ENCODE results near the gene ANKRD35.
"Not testable (repeated sequence)": the region's sequence is repeated elsewhere in the genome, so short reads cannot be mapped to it uniquely, and the experiment has no call there.

ANKRD35 gene

DNA sequence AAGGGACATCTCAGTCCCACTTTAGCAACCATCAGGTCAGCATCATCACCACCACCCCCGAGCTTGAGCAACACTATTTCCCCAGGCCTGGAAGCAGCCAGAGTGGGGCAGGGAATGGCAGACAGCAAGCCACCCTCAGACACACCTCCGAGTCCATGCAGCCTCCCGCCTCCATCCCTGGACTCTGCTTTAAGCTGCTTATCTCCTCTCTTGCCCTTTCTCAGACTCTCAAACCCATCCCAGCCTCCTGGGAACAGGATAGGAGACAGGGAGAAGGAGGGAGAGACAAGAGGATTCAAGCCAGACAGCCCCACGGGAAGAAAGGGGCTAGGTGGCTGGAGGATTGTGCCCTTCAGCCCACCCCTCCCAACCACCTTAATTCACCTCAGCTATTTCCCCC is 28.5 kb downstream of the ANKRD35 start:
- no peak for DNase-seq (ENCODE audit: low spot score)

DNA sequence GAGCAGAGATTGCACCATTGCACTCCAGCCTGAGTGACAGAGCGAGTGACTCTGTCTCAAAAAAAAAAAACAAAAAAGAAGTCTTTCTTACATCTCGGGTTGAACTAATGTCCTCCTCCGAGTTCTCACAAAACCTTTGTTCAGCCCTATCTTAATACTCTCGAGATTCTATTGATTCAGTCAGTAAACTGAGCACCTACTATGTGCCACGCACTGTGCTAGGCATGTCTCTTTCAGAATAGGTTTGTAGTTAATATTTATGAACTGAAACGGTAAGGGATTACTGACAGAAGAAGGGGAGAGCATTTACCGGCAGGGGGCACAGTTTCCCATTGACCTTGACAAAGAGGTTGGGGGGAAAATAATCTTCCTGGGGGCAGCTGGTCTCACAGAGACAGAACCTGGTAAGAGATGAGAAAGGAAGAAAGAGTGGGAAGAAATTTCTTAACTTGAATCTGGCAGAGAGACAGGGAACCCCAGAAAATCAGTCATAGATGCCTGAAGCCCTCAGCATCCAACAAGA is 30.2 kb downstream of the ANKRD35 start:
- no peak for DNase-seq (ENCODE audit: low spot score)

GRCh38 chr1:145849356-145850160 is 36.1 kb downstream of the ANKRD35 start:
- DNase-seq (ENCODE audit: low spot score), result no peak

GRCh38 chr1:145847827-145848226 is 37.8 kb downstream of the ANKRD35 start:
- DNase-seq (ENCODE audit: low spot score), result no peak

GRCh38 chr1:145846201-145846612 is 39.5 kb downstream of the ANKRD35 start:
- DNase-seq (ENCODE audit: low spot score), result peak; percentile 60

DNA sequence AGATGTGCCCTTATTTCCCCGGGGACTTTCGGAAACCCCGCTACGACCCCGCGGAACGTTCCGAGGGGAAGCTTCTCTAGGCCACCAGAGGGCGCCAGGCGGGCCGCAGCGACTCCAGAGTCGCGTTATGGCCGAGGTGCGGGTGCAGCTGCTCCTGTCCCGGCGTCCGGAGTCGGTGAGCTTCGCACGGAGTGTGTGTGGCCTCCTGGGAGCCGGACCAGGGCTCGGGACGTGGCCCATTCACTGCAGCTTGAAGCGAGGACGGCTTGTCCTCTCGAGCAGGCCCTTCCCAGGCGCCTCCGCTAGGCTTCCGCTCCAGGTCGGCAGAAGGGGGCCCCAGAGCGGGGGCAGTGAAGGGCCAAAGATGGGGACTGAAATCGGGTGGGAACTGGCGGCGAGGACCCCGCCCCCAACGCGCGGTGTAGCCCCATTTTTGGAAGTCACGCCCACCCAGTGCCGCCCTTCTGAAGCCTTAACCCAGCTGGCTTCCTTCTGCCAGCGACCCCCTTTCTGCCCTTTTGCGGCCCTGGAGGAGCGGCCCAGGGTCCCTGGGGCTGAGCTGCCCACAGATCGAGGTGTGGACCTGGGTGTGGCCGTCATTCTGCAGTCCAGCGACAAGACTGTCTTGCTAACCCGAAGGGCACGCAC is 40.0 kb downstream of the ANKRD35 start, which contains the start of gene NUDT17:
NUDT17 (plus strand) TSS at position 117 of the 648 bp plus-strand sequence; CDS start at position 128, 11 bp downstream.
- DNase-seq (ENCODE audit: low spot score), result peak; percentile 84

DNA sequence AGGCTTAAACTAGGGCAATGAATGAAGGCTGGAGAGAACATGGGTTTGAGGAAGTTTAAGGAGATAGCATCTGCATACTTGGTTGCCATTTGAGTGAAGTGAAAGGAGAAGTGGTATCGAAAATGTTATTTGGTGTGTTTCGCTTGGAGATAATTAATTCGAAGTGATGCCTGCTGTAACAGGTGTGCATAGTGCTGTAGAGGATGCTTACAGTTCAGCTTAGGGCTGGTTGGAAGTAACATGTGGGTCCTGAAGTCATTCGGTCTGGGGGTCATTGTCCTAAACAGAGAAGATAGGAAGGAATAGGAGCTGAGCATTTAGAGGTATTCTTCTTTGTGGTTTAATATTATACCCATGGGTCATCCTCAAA is 40.5 kb downstream of the ANKRD35 start:
- no peak for DNase-seq (ENCODE audit: low spot score)

DNA sequence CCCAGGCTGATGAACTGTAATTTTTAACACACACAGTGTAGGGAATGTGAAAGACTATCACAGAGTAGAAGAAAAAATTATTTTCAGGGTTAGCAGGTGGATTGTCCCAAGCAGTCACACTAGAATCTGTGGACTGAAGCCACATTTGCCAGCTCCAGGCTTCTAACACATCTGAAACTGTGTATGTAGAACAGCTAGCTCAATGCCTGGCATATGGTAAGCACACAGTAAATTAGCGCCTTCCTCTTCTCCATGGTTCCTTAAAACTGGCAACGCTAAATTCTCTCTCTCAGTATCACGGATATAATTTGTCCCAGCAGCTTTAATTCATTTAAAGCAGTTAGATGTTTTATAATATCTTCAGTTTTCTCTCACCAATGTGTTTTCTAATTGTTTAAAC is 42.6 kb downstream of the ANKRD35 start:
- no peak for DNase-seq (ENCODE audit: low spot score)

DNA sequence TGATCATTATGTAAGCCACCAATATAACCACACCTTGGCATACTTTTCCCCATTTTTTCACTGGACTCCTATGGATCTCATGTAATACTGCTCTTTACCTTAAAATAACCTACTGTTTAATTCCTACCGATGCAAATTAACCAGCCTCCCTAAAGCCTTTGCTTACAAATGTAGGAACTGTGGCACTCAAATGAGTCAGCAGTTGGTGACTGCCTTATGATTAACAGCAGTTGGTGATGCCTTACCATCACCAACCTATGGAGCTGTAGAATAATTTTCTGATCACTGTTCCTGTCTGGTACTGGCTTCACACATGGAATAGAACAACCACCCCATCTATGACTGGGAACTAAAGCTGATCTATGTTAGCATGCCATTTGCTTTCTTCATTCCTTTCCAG is 48.0 kb downstream of the ANKRD35 start:
- DNase-seq (ENCODE audit: low spot score), result no peak

- DNase-seq (ENCODE audit: low spot score), result not testable (repeated sequence)
These were observed 54.9 kb downstream of the ANKRD35 start for GRCh38 chr1:145830810-145831209.

GRCh38 chr1:145828367-145829026 is 57.2 kb downstream of the ANKRD35 start:
- no peak for DNase-seq (ENCODE audit: low spot score)

DNA sequence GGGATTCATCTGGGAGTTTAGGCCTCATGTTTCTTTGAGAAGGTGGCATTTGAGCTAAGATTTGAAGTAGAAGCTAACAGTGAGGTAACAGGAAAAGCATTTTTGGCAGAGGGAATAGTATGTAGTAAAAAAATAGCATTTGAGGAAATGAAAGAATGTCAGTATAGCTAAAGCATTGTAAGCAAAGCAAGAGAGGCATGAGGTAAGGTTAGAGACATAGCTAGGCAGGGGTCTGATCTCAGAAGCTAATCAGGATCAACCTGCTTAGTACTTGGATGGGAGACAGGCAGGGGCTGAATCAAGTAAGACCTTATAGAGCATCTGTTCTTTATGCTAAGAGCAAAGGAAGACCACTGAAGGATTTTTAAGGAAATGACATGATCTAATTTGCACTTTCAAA is 57.7 kb downstream of the ANKRD35 start:
- DNase-seq (ENCODE audit: low spot score), result no peak

- DNase-seq (ENCODE audit: low spot score), result no peak
These were observed 59.6 kb downstream of the ANKRD35 start for GRCh38 chr1:145826030-145826429.

DNA sequence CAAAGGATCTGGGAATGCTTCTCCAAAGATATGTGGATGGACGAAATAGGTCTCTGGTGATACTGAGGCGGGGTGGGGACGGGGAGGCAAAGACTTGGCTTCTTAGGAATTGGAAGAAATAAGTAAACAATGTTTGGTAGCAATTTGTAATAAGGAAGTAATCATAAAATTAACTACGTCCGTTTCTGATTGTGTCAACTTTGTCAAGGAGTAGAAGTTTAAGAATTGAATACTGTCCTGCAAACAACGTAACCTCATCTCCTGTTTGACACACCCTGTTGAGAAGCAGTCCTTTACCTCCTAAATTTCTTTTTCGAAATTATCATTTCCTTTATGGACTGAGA is 61.2 kb downstream of the ANKRD35 start:
- no peak for DNase-seq (ENCODE audit: low spot score)

GRCh38 chr1:145823565-145824498 is 61.8 kb downstream of the ANKRD35 start, which contains the start of the genes POLR3C and RNF115:
Gene POLR3C, plus strand, starts transcription at chr1:145824200. Its CDS starts 1,577 bp downstream, at chr1:145825777.
Gene RNF115, minus strand, starts transcription at chr1:145824095. Its CDS starts 222 bp downstream, at chr1:145823873.
- DNase-seq (ENCODE audit: low spot score), result peak; percentile 96

DNA sequence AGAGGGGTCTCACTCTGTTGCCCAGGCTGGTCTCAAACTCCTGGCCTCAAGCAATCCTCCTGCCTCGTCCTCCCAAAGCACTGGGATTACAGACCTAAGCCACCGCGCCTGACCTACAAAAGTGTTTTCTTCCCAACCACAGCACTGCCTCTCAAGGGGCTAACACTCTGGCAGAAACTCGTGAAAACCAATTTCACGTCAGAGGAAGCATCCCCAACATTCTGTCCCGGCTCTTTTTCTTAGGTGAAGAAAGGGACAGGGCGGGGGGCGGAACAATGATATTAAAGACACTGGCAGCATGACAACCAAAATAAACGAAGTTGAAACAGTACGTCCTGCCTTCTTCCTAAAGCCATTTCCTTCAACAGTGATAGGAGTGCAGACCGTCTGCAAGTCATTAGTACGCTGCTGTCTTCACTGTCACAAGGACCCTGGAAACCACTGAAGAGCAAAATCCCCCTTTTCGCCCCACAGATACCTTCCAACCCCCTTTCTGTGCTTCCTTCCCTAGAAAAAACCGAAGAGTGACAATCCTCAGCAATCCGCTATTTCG is 62.8 kb downstream of the ANKRD35 start:
- DNase-seq (ENCODE audit: low spot score), result not testable (repeated sequence)

GRCh38 chr1:145818095-145818494 is 67.6 kb downstream of the ANKRD35 start:
- not testable (repeated sequence) for DNase-seq (ENCODE audit: low spot score)

Data from SK-N-DZ (cell line).